Liver (tissue), 9 donors: ENCODE data around the gene HTRA1. TPM values are rescaled to one million over a fixed set of nuclear protein-coding genes. Genes with fewer than 3 reads are reported as not detected.

Experiments used
- DNase-seq: peaks from one replicate; pipeline ENCODE4 v3.0.0-alpha.2; 2017; ENCODE audit warnings: low spot score
- H3K27ac ChIP-seq, 2 donors: one replicate each; pipeline ENCODE4 v1.7.0; 2013; ENCODE audit warnings: inconsistent platforms in 2 of 2, low read length in 2 of 2, control low read depth in 1 of 2, low read depth in 1 of 2, mild to moderate bottlenecking in 1 of 2
- H3K27me3 ChIP-seq, 4 donors: one replicate each; pipeline versions ENCODE4 v1.6.1 to v1.7.0; 2013; ENCODE audit warnings: low read length in 3 of 4, inconsistent platforms in 1 of 4, mild to moderate bottlenecking in 1 of 4, moderate library complexity in 1 of 4; ENCODE audit not compliant: control insufficient read depth in 4 of 4, insufficient read depth in 4 of 4
- H3K36me3 ChIP-seq, 4 donors: one replicate each; pipeline versions ENCODE4 v1.6.1 to v1.7.0; 2013; ENCODE audit warnings: low read length in 3 of 4, mild to moderate bottlenecking in 3 of 4, low read depth in 1 of 4, moderate library complexity in 1 of 4; ENCODE audit not compliant: control insufficient read depth in 4 of 4, insufficient read depth in 3 of 4
- H3K4me1 ChIP-seq, 4 donors: one replicate each; pipeline versions ENCODE4 v1.6.1 to v1.7.0; 2013; ENCODE audit warnings: low read length in 3 of 4, mild to moderate bottlenecking in 3 of 4, moderate library complexity in 1 of 4; ENCODE audit not compliant: control insufficient read depth in 4 of 4, insufficient read depth in 4 of 4
- H3K4me3 ChIP-seq, 3 donors: one replicate each; pipeline versions ENCODE4 v1.6.1 to v1.7.0; 2013; ENCODE audit warnings: low read length in 3 of 3, control low read depth in 1 of 3, low read depth in 1 of 3, mild to moderate bottlenecking in 1 of 3
- H3K9ac ChIP-seq, 2 donors: one replicate each; pipeline ENCODE4 v1.7.0; 2013; ENCODE audit warnings: low read length in 2 of 2, mild to moderate bottlenecking in 2 of 2, moderate library complexity in 2 of 2, control low read depth in 1 of 2, low read depth in 1 of 2
- H3K9me3 ChIP-seq, 4 donors: one replicate each; pipeline versions ENCODE4 v1.6.1 to v1.7.0; 2013; ENCODE audit warnings: low read length in 3 of 4; ENCODE audit not compliant: control insufficient read depth in 4 of 4
- ATF3 ChIP-seq: IDR thresholded peaks from 2 replicates; pipeline ENCODE4 v1.6.1; 2016; ENCODE audit warnings: antibody characterized with exemption
- CTCF ChIP-seq: fragments of 150-350 bp; IDR thresholded peaks from 2 replicates; pipeline ENCODE4 v1.5.1; 2017; ENCODE audit warnings: improper control_type of control experiment, low read depth, low read length; ENCODE audit not compliant: missing input control
- FOXA1 ChIP-seq: IDR thresholded peaks from 2 replicates; pipeline ENCODE4 v1.6.1; 2016; ENCODE audit warnings: antibody characterized with exemption
- FOXA2 ChIP-seq: IDR thresholded peaks from 2 replicates; pipeline ENCODE4 v1.6.1; 2016; ENCODE audit warnings: antibody characterized with exemption
- GABPA ChIP-seq, 2 donors: IDR thresholded peaks in 1 of 2; conservative IDR thresholded peaks in 1 of 2; 2 replicates each; pipeline ENCODE4 v1.6.1; 2016; ENCODE audit warnings: antibody characterized with exemption in 2 of 2, mild to moderate bottlenecking in 1 of 2, moderate library complexity in 1 of 2
- HNF4A ChIP-seq, 2 donors: conservative IDR thresholded peaks; 2 replicates each; pipeline ENCODE4 v1.6.1; 2016; ENCODE audit warnings: antibody characterized with exemption in 2 of 2, mild to moderate bottlenecking in 2 of 2
- HNF4G ChIP-seq: IDR thresholded peaks from 2 replicates; pipeline ENCODE4 v1.6.1; 2016; ENCODE audit warnings: antibody characterized with exemption
- JUND ChIP-seq, 2 donors: IDR thresholded peaks; 2 replicates each; pipeline ENCODE4 v1.6.1; 2016; ENCODE audit warnings: antibody characterized with exemption in 2 of 2
- NR2F2 ChIP-seq: IDR thresholded peaks from 2 replicates; pipeline ENCODE4 v1.6.1; 2016; ENCODE audit warnings: antibody characterized with exemption
- RAD21 ChIP-seq, 2 donors: IDR thresholded peaks; 2 replicates each; pipeline ENCODE4 v1.6.1; 2016; ENCODE audit warnings: antibody characterized with exemption in 2 of 2, mild to moderate bottlenecking in 2 of 2
- REST ChIP-seq: IDR thresholded peaks from 2 replicates; pipeline ENCODE4 v1.6.1; 2016; ENCODE audit warnings: antibody characterized with exemption, mild to moderate bottlenecking
- RXRA ChIP-seq, 2 donors: IDR thresholded peaks; 2 replicates each; pipeline ENCODE4 v1.6.1; 2017 to 2018; ENCODE audit warnings: antibody characterized with exemption in 2 of 2, mild to moderate bottlenecking in 1 of 2
- SP1 ChIP-seq: IDR thresholded peaks from 2 replicates; pipeline ENCODE4 v1.6.1; 2018; ENCODE audit warnings: antibody characterized with exemption, mild to moderate bottlenecking
- YY1 ChIP-seq: IDR thresholded peaks from 2 replicates; pipeline ENCODE4 v1.6.1; 2016; ENCODE audit warnings: antibody characterized with exemption, mild to moderate bottlenecking
- ZBTB33 ChIP-seq: IDR thresholded peaks from 2 replicates; pipeline ENCODE4 v1.6.1; 2016; ENCODE audit warnings: antibody characterized with exemption
- WGBS: extraction: QIAGEN DNeasy Blood & Tissue Kit; methylation state at CpG from one replicate; pipeline ENCODE4 v1.1.7; 2013; 5-methylcytosine and 5-hydroxymethylcytosine counted together
- polyA plus RNA-seq, 2 donors: library from polyadenylated mRNA; stranded (reverse) in 1 of 2; unstranded in 1 of 2; fragments of 200-250 nt in 1 of 2; fragments of >200 nt in 1 of 2; fragmentation: Nextera tagmentation in 1 of 2; extraction: Ambion mirVana in 1 of 2; gene quantifications; one replicate each; pipeline versions ENCODE4 v1.2.1 to v1.2.3, GENCODE V29; 2013 to 2015
- total RNA-seq, 2 donors: library from RNA; depleted of rRNA; stranded (reverse); fragments of >200 nt; gene quantifications; one replicate each; pipeline ENCODE4 v1.2.3, GENCODE V29; 2014
- donor health status: healthy.
- donor health status: healthy.
- donor health status: healthy.
- donor health status: healthy.
- donor health status: healthy.

HTRA1 gene
- total and polyA plus RNA-seq, 4 donors: 4.3 to 289 (median 72.1) TPM

GRCh38 chr10:122459561-122460273 is 1.6 kb upstream of the HTRA1 start (continued):
- TF ChIP-seq RXRA (IDR thresholded peaks at IDR 0.05): no peak
- no peak for TF ChIP-seq HNF4G
- no peak for TF ChIP-seq FOXA1

GRCh38 chr10:122460891-122461293 is 461 bp upstream of the HTRA1 start:
- peak overlapping the region; percentile 37 to 53 for H3K27ac ChIP-seq
- peak overlapping the region; percentile 36 to 90 (median 59) for H3K4me3 ChIP-seq
- no peak overlapping the region for H3K9ac ChIP-seq
- H3K9me3 ChIP-seq: no peaks in the 10 kb centered on the region
- H3K27me3 ChIP-seq: no peaks in the 10 kb centered on the region
- H3K36me3 ChIP-seq: peaks cover 0 to 2% (median 0%) of the 10 kb centered on the region in 4 donors
- no peak for DNase-seq
- peaks cover 3 to 27% (median 15%) of the 10 kb centered on the region in 4 donors for H3K4me1 ChIP-seq
- TF ChIP-seq REST (no peak), CTCF (no peak), NR2F2 (no peak), GABPA (IDR thresholded peaks at IDR 0.05 in 1 of 2, conservative IDR thresholded peaks at IDR 0.05 in 1 of 2) (no peak), SP1 (no peak), RAD21 (IDR thresholded peaks at IDR 0.05) (no peak), RXRA (IDR thresholded peaks at IDR 0.05) (no peak), JUND (IDR thresholded peaks at IDR 0.05) (no peak), FOXA2 (no peak), ATF3 (no peak), HNF4A (conservative IDR thresholded peaks at IDR 0.05) (no peak), YY1 (no peak), HNF4G (no peak), ZBTB33 (no peak)
- WGBS: 2% methylated on average over 40 of the region's 40 CpGs
